Uterus (tissue), 4 donors: Measurements from ENCODE around the gene PAPOLB. TPM values are rescaled to one million over a fixed set of nuclear protein-coding genes. Genes with fewer than 3 reads are reported as not detected.

Experiments
- DNase-seq, 2 donors: peaks; one replicate each; pipeline ENCODE4 v3.0.0-alpha.2; 2019 to 2020
- H3K27ac ChIP-seq, 2 donors: fragments of 200-600 bp; sonication (generic); 1 replicate in 1 of 2; 2 replicates in 1 of 2; pipeline ENCODE4 v1.5.1; 2016 to 2018
- H3K27me3 ChIP-seq, 2 donors: fragments of 200-600 bp; sonication (generic); one replicate each; pipeline ENCODE4 v1.5.1; 2018 to 2019; ENCODE audit warnings: control low read depth in 1 of 2
- H3K36me3 ChIP-seq, 2 donors: fragments of 200-600 bp; sonication (generic); one replicate each; pipeline ENCODE4 v1.5.1; 2019; ENCODE audit warnings: control low read depth in 1 of 2
- H3K4me1 ChIP-seq, 2 donors: fragments of 200-600 bp; sonication (generic); one replicate each; pipeline ENCODE4 v1.5.1; 2018 to 2019; ENCODE audit warnings: control low read depth in 1 of 2
- H3K4me3 ChIP-seq, 2 donors: fragments of 200-600 bp; sonication (generic); 1 replicate in 1 of 2; 2 replicates in 1 of 2; pipeline ENCODE4 v1.5.1; 2018 to 2019; ENCODE audit warnings: mild to moderate bottlenecking in 1 of 2
- H3K9me3 ChIP-seq, 2 donors: fragments of 200-600 bp; sonication (generic); one replicate each; pipeline ENCODE4 v1.5.1; 2019; ENCODE audit warnings: control low read depth in 1 of 2
- CTCF ChIP-seq, 4 experiments: fragments of 200-600 bp in 2 of 4; fragments of 450-650 bp in 2 of 4; sonication (generic) in 2 of 4; IDR thresholded peaks; one replicate each; pipeline ENCODE4 v1.5.1; 2016 to 2019; ENCODE audit warnings: antibody characterized with exemption in 4 of 4, mild to moderate bottlenecking in 2 of 4, moderate library complexity in 1 of 4
- POLR2A ChIP-seq, 2 donors: fragments of 450-650 bp; IDR thresholded peaks; one replicate each; pipeline ENCODE4 v1.6.1; 2016; ENCODE audit warnings: antibody characterized with exemption in 2 of 2, mild to moderate bottlenecking in 1 of 2, moderate library complexity in 1 of 2
- intact Hi-C: fragments of 100-400 bp; cut with DNase I; formaldehyde crosslinking; loops from one replicate; pipeline ENCODE4 v1.15.1; 2023; ENCODE audit warnings: low total_unique reads
- total RNA-seq, 4 donors: library from RNA; depleted of rRNA in 3 of 4; stranded (reverse); fragments of >200 nt in 3 of 4; gene quantifications; one replicate each; pipeline versions ENCODE4 v1.1.0 to v1.2.4, GENCODE V29; 2014 to 2023
- donor health status: DM: yes; HTN: yes; CAD: no.

The PAPOLB gene
- total RNA-seq, 4 donors from 2014 or later, result 0.24 to 1.6 (median 0.29) TPM; not detected in 1

- no peak for TF ChIP-seq CTCF (IDR thresholded peaks at IDR 0.05)
- no peak for TF ChIP-seq POLR2A (IDR thresholded peaks at IDR 0.05)
- DNase-seq, result no peak
- Histone ChIP-seq H3K9me3 (no peaks in the 10 kb centered on the region), H3K36me3 (no peaks in the 10 kb centered on the region), H3K4me1 (no peaks in the 10 kb centered on the region), H3K27ac (no peak overlapping the region), H3K4me3 (no peak overlapping the region), H3K27me3 (no peaks in the 10 kb centered on the region)
- intact Hi-C loops, result no loop called here
Measured at GRCh38 chr7:4815609-4816418, 46.0 kb downstream of the PAPOLB start.

GRCh38 chr7:4815121-4815520 lies 46.7 kb downstream of the PAPOLB start:
- H3K36me3 ChIP-seq, result no peaks in the 10 kb centered on the region

GRCh38 chr7:4814433-4814832 lies 47.4 kb downstream of the PAPOLB start:
- no peaks in the 10 kb centered on the region for H3K36me3 ChIP-seq
- TF ChIP-seq POLR2A (IDR thresholded peaks at IDR 0.05) (no peak), CTCF (IDR thresholded peaks at IDR 0.05) (no peak)
- H3K4me1 ChIP-seq, result no peaks in the 10 kb centered on the region
- no peaks in the 10 kb centered on the region for H3K27me3 ChIP-seq
- no peak overlapping the region for H3K4me3 ChIP-seq
- no peak overlapping the region for H3K27ac ChIP-seq
- H3K9me3 ChIP-seq, result no peaks in the 10 kb centered on the region
- no peak for DNase-seq
- intact Hi-C loops, result no loop called here

More at GRCh38 chr7:4815121-4815520, 46.7 kb downstream of the PAPOLB start:
- Histone ChIP-seq H3K4me1 (no peaks in the 10 kb centered on the region), H3K4me3 (no peak overlapping the region), H3K27me3 (no peaks in the 10 kb centered on the region), H3K9me3 (no peaks in the 10 kb centered on the region), H3K27ac (no peak overlapping the region)
- intact Hi-C loops, result no loop called here
- TF ChIP-seq CTCF (IDR thresholded peaks at IDR 0.05) (no peak), POLR2A (IDR thresholded peaks at IDR 0.05) (no peak)
- no peak for DNase-seq

GRCh38 chr7:4809666-4810065 lies 52.2 kb downstream of the PAPOLB start:
- intact Hi-C loops, result no loop called here
- H3K4me3 ChIP-seq, result no peak overlapping the region
- H3K27me3 ChIP-seq, result no peaks in the 10 kb centered on the region
- no peak for DNase-seq
- TF ChIP-seq CTCF (IDR thresholded peaks at IDR 0.05) (no peak), POLR2A (IDR thresholded peaks at IDR 0.05) (no peak)
- H3K4me1 ChIP-seq, result no peaks in the 10 kb centered on the region
- H3K27ac ChIP-seq, result peak overlapping the region in 1 of 2 donors; percentile 67
- H3K9me3 ChIP-seq, result no peaks in the 10 kb centered on the region
- H3K36me3 ChIP-seq, result no peaks in the 10 kb centered on the region

- H3K27me3 ChIP-seq, result no peaks in the 10 kb centered on the region
- no peaks in the 10 kb centered on the region for H3K9me3 ChIP-seq
- TF ChIP-seq CTCF (IDR thresholded peaks at IDR 0.05), result no peak
- TF ChIP-seq POLR2A (IDR thresholded peaks at IDR 0.05), result no peak
- H3K4me3 ChIP-seq, result no peak overlapping the region
- H3K27ac ChIP-seq, result peak overlapping the region in 1 of 2 donors; percentile 67
- intact Hi-C loops, result no loop called here
- H3K4me1 ChIP-seq, result no peaks in the 10 kb centered on the region
- no peaks in the 10 kb centered on the region for H3K36me3 ChIP-seq
- peak in 1 of 2 donors; percentile 34 for DNase-seq
Measured at GRCh38 chr7:4809091-4809591, 52.7 kb downstream of the PAPOLB start.
